Right atrium auricular region (tissue), 2 donors: ENCODE measurements around the gene PRRT1B. TPM values are rescaled to one million over a fixed set of nuclear protein-coding genes. Genes with fewer than 3 reads are reported as not detected.

Experiments used
- DNase-seq: peaks from one replicate; pipeline ENCODE4 v3.0.0-alpha.2; 2019; ENCODE audit warnings: low spot score
- H3K27ac ChIP-seq, 2 donors: fragments of 200-600 bp; sonication (generic); 1 replicate in 1 of 2; 2 replicates in 1 of 2; pipeline ENCODE4 v1.5.1; 2016 to 2019
- H3K27me3 ChIP-seq, 2 donors: fragments of 200-600 bp; sonication (generic); one replicate each; pipeline versions ENCODE4 v1.5.1 to v1.6.0; 2017 to 2019
- H3K36me3 ChIP-seq: fragments of 200-600 bp; sonication (generic); one replicate; pipeline ENCODE4 v1.5.1; 2016
- H3K4me1 ChIP-seq, 2 donors: fragments of 200-600 bp; sonication (generic); one replicate each; pipeline versions ENCODE4 v1.5.1 to v1.6.0; 2017 to 2019
- H3K4me3 ChIP-seq, 2 donors: fragments of 200-600 bp; sonication (generic); 1 replicate in 1 of 2; 2 replicates in 1 of 2; pipeline ENCODE4 v1.5.1; 2017 to 2019; ENCODE audit warnings: mild to moderate bottlenecking in 1 of 2, moderate library complexity in 1 of 2
- H3K9me3 ChIP-seq, 2 donors: fragments of 200-600 bp; sonication (generic); one replicate each; pipeline ENCODE4 v1.5.1; 2019
- total RNA-seq, 2 donors: library from RNA; depleted of rRNA; stranded (reverse); fragments of >200 nt; gene quantifications; one replicate each; pipeline ENCODE4 v1.1.0, GENCODE V29; 2016
- TF ChIP-seq, protein P1 (sequence below), 2 donors: fragments of 200-600 bp; sonication (generic); IDR thresholded peaks; one replicate each; pipeline ENCODE4 v1.5.1; 2019; ENCODE audit warnings: antibody characterized with exemption in 2 of 2

PRRT1B gene
- total RNA-seq, 2 donors from 2014 or later: not detected

DNA sequence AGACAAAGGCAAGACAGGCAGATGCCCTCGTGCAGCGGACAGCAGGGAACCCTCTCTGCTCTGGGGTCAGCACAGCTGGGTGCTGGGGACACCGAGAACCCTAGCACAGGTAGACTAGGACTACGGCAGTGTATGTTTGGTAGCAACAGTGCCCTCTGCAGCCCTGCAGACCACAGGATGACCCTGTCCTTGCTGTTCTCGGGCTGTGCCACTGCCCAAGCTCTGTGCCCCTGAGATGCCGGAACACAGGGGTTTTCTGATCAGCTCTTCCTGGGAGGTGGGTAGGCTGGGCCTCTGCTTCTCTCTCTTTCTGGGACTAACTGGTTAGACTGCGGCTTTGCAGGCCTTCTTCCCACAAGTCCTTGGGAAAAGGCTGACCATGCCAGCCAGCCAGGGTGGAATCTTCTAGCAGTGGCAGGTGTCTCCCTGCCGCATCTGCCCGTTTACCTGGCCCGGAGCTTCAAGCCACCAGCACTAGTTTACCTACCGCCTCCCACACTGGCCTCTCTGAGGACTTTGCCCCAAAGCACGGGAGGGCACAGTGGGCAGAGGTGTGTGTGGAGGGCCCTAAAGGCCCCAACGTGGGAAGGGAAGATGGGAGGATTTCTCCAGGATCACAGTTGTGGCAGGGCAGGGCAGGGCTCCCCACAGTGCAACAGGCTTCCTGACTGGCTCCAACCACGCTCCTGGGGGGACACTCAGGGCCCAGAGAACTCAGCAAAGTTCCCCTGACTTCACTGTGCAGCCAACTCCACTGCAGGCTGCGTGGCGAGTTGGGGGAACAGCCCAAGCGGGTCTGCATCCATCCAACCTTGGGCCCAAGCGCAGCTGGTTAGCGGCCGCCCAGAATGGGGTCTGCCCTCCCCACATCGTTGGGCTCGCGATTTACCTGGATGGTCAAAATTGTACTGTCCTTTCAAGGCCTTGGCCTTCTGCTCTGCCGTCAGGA, 15.5 kb upstream of the PRRT1B start:
- TF ChIP-seq, protein P1, sequence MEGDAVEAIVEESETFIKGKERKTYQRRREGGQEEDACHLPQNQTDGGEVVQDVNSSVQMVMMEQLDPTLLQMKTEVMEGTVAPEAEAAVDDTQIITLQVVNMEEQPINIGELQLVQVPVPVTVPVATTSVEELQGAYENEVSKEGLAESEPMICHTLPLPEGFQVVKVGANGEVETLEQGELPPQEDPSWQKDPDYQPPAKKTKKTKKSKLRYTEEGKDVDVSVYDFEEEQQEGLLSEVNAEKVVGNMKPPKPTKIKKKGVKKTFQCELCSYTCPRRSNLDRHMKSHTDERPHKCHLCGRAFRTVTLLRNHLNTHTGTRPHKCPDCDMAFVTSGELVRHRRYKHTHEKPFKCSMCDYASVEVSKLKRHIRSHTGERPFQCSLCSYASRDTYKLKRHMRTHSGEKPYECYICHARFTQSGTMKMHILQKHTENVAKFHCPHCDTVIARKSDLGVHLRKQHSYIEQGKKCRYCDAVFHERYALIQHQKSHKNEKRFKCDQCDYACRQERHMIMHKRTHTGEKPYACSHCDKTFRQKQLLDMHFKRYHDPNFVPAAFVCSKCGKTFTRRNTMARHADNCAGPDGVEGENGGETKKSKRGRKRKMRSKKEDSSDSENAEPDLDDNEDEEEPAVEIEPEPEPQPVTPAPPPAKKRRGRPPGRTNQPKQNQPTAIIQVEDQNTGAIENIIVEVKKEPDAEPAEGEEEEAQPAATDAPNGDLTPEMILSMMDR (IDR thresholded peaks at IDR 0.05): no peak
- Histone ChIP-seq H3K36me3 (peaks cover 46% of the 10 kb centered on the region), H3K27me3 (no peaks in the 10 kb centered on the region), H3K4me1 (peaks cover 0 to 21% of the 10 kb centered on the region in 2 donors), H3K27ac (peak overlapping the region; percentile 78 to 84), H3K4me3 (peak overlapping the region; percentile 90 to 100), H3K9me3 (no peaks in the 10 kb centered on the region)
- DNase-seq: no peak

DNA sequence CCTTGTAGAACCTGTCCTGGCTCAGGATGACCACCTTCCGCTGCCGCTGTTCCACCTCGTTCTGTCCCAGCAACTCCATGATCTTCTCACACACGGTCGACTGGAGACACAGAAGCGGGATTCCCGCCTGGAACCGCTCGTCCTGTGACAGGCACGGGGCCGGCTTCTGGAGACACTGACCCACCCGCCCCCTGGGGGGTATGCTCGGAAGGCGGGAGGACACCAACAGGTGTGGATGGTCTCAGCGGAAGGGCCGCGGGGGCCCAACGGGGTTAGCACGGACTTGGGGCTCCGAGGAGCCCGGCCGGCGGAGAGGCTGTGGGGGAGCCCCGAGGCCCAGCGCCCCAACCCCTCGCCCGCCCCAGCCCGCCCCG, 14.8 kb upstream of the PRRT1B start:
- DNase-seq: no peak
- H3K4me3 ChIP-seq: peak overlapping the region; percentile 90 to 100
- no peaks in the 10 kb centered on the region for H3K27me3 ChIP-seq
- peaks cover 0 to 21% of the 10 kb centered on the region in 2 donors for H3K4me1 ChIP-seq
- no peaks in the 10 kb centered on the region for H3K9me3 ChIP-seq
- H3K36me3 ChIP-seq: peaks cover 40% of the 10 kb centered on the region
- H3K27ac ChIP-seq: peak overlapping the region; percentile 78 to 84
- TF ChIP-seq, protein P1 (IDR thresholded peaks at IDR 0.05): peak in 1 of 2 donors; percentile 39

DNA sequence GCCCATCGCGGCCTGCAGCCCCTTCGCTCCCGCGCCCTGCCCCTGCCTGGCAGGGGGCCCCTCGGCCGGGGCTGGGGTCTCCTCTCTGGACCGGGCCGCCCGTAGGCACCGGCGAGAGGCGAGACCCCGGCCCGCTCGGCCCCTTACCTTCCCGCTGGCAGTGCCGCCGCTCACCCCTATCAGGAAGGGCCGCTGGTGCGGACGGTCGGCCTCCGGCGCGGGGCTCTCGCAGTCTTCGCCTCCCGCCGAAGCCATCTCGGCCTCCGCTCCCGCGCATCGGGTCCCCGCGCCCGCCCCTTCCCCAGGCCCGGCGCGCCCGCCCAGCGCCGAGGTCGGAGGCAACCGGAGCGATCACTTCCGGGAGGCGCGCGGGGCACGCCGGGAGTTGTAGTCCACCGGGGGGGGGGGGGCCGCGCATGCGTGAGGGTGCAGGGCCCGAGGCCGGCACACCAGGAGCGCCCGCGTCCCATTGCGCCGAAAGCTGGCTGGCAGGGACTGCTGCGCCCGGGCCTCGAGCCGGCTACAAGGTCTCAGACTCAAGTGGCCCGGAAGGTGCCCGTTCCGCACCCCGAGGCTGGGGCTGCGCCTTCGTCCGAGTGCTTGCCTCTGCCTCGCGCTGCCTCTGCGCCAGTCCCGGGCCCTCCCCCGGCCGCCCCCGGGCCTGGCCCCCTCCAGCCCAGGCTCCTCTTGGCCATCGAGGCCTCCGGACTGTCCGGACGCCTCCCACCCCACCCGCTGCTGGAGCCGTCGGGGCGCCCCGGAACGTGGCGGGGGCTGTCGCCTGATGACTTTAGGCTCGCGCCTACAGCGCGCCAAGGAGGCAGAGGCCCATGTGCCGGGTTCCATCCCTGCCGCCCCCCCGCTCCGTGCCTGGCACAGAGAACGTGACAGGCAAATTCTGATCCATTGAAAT, 14.1 kb upstream of the PRRT1B start, which contains the start of gene UCK1:
Gene UCK1, minus strand, starts transcription at position 344 of the 913 bp plus-strand sequence. Its CDS starts 89 bp downstream, at position 255.
- peak; percentile 70 for DNase-seq
- H3K4me3 ChIP-seq: peak within 1 kb of the TSS; percentile 90 to 100
- TF ChIP-seq, protein P1 (IDR thresholded peaks at IDR 0.05): peak in 1 of 2 donors; percentile 6
- peaks cover 33% of the 10 kb centered on the region for H3K36me3 ChIP-seq
- peaks cover 0 to 17% of the 10 kb centered on the region in 2 donors for H3K4me1 ChIP-seq
- no peaks in the 10 kb centered on the region for H3K27me3 ChIP-seq
- H3K9me3 ChIP-seq: no peaks in the 10 kb centered on the region
- peak within 1 kb of the TSS; percentile 78 to 84 for H3K27ac ChIP-seq

GRCh38 chr9:131534721-131535237, 10.5 kb upstream of the PRRT1B start:
- no peaks in the 10 kb centered on the region for H3K27me3 ChIP-seq
- no peak overlapping the region for H3K4me3 ChIP-seq
- no peak for DNase-seq

GRCh38 chr9:131537946-131538345, 7.4 kb upstream of the PRRT1B start:
- Histone ChIP-seq H3K9me3 (peaks cover 0 to 10% of the 10 kb centered on the region in 2 donors), H3K27ac (no peak overlapping the region), H3K36me3 (no peaks in the 10 kb centered on the region), H3K4me1 (no peaks in the 10 kb centered on the region), H3K27me3 (no peaks in the 10 kb centered on the region), H3K4me3 (no peak overlapping the region)
- TF ChIP-seq, protein P1 (IDR thresholded peaks at IDR 0.05): no peak
- DNase-seq: no peak

More at GRCh38 chr9:131534721-131535237, 10.5 kb upstream of the PRRT1B start:
- TF ChIP-seq, protein P1 (IDR thresholded peaks at IDR 0.05): no peak
- H3K27ac ChIP-seq: no peak overlapping the region
- peaks cover 0 to 13% of the 10 kb centered on the region in 2 donors for H3K4me1 ChIP-seq
- H3K9me3 ChIP-seq: no peaks in the 10 kb centered on the region
- H3K36me3 ChIP-seq: no peaks in the 10 kb centered on the region
